Uterus (tissue), 2 donors: ENCODE measurements around the gene NFX1.

Experiments
- POLR2A ChIP-seq, 2 donors: fragments of 450-650 bp; IDR thresholded peaks; one replicate each; pipeline ENCODE4 v1.6.1; 2016; ENCODE audit warnings: antibody characterized with exemption in 2 of 2, mild to moderate bottlenecking in 1 of 2, moderate library complexity in 1 of 2
- TF ChIP-seq, protein P1 (sequence below), 4 experiments: fragments of 200-600 bp in 2 of 4; fragments of 450-650 bp in 2 of 4; sonication (generic) in 2 of 4; IDR thresholded peaks; one replicate each; pipeline ENCODE4 v1.5.1; 2016 to 2019; ENCODE audit warnings: antibody characterized with exemption in 4 of 4, mild to moderate bottlenecking in 2 of 4, moderate library complexity in 1 of 4

DNA sequence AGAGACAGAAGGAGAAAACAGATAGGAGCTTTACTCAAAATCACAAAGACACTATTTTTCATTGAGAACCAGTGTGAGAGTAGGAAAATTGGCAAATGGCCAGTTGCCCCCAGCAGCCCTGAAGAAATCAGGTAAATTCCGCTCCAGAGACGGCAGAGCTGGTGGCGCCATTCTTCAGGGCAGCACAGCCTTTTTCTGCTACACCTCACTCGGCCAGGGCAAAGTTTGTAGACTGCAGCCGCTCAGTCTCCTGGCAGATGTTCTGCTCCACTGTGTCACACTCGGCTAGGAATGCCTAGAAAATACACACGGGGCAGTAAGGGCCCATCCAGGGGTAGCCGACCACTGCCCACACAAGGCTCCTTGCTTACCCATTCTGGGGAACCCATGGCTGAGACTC is 35.3 kb upstream of the NFX1 start:
- TF ChIP-seq, protein P1, sequence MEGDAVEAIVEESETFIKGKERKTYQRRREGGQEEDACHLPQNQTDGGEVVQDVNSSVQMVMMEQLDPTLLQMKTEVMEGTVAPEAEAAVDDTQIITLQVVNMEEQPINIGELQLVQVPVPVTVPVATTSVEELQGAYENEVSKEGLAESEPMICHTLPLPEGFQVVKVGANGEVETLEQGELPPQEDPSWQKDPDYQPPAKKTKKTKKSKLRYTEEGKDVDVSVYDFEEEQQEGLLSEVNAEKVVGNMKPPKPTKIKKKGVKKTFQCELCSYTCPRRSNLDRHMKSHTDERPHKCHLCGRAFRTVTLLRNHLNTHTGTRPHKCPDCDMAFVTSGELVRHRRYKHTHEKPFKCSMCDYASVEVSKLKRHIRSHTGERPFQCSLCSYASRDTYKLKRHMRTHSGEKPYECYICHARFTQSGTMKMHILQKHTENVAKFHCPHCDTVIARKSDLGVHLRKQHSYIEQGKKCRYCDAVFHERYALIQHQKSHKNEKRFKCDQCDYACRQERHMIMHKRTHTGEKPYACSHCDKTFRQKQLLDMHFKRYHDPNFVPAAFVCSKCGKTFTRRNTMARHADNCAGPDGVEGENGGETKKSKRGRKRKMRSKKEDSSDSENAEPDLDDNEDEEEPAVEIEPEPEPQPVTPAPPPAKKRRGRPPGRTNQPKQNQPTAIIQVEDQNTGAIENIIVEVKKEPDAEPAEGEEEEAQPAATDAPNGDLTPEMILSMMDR (IDR thresholded peaks at IDR 0.05): no peak
- TF ChIP-seq POLR2A (IDR thresholded peaks at IDR 0.05): no peak
